HL-60 (cell line): ENCODE measurements around the gene BDKRB1.

Experiments used
- DNase-seq, 2 experiments: peaks; one replicate each; pipeline ENCODE4 v3.0.0-alpha.2; 2010 to 2020; ENCODE audit warnings: low read depth in 1 of 2, low spot score in 1 of 2
- H3K27ac ChIP-seq: fragments of 250-450 bp; sonication (Bioruptor Pico); replicated peaks from 2 replicates; pipeline ENCODE4 v1.5.1; 2020; ENCODE audit warnings: mild to moderate bottlenecking, moderate library complexity
- H3K27me3 ChIP-seq: fragments of 250-450 bp; sonication (Bioruptor Pico); 2 replicates; pipeline ENCODE4 v1.5.1; 2021; ENCODE audit warnings: mild to moderate bottlenecking, moderate library complexity; ENCODE audit not compliant: insufficient read depth, poor library complexity, severe bottlenecking
- H3K4me3 ChIP-seq: replicated peaks from 2 replicates; pipeline ENCODE4 v1.5.1; 2011; ENCODE audit warnings: mild to moderate bottlenecking, control low read depth, low read length; ENCODE audit not compliant: insufficient read depth
- GABPA ChIP-seq: IDR thresholded peaks from 2 replicates; pipeline ENCODE4 v1.6.1; 2012; ENCODE audit warnings: low read depth
- POLR2AphosphoS5 ChIP-seq: IDR thresholded peaks from 2 replicates; pipeline ENCODE4 v1.6.1; 2012; ENCODE audit warnings: low read depth
- SPI1 ChIP-seq: IDR thresholded peaks from 2 replicates; pipeline ENCODE4 v1.6.1; 2012; ENCODE audit warnings: low read depth, mild to moderate bottlenecking, borderline replicate concordance
- TF ChIP-seq, protein P1 (sequence below): IDR thresholded peaks from one replicate; pipeline ENCODE4 v1.5.1; 2011; ENCODE audit warnings: low read length, control low read depth, inconsistent platforms; ENCODE audit not compliant: insufficient read depth
- TF ChIP-seq, protein P2 (sequence below): IDR thresholded peaks from 2 replicates; pipeline ENCODE4 v1.6.1; 2012; ENCODE audit warnings: low read depth; ENCODE audit not compliant: insufficient replicate concordance

Gene BDKRB1

DNA sequence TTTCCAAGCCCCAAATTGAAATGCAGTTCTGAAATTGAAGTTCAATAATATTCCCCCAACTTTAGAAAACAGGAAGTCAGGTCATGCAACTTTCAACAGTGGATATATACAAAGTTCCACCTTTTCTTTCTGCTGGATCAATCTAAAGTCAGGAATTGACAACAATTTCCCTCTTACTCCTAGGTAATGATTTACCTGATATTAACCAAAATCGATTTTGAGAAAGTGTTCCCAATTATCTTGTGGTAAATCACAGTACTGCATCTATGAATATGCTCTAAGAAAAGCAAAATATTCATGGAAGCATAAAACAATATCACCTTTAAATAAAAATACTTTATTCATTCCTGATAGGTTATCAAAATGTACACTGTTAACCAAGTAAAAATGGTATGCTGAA is 28.4 kb downstream of the BDKRB1 start:
- H3K27me3 ChIP-seq, result no peaks in the 10 kb centered on the region
- TF ChIP-seq, protein P1, sequence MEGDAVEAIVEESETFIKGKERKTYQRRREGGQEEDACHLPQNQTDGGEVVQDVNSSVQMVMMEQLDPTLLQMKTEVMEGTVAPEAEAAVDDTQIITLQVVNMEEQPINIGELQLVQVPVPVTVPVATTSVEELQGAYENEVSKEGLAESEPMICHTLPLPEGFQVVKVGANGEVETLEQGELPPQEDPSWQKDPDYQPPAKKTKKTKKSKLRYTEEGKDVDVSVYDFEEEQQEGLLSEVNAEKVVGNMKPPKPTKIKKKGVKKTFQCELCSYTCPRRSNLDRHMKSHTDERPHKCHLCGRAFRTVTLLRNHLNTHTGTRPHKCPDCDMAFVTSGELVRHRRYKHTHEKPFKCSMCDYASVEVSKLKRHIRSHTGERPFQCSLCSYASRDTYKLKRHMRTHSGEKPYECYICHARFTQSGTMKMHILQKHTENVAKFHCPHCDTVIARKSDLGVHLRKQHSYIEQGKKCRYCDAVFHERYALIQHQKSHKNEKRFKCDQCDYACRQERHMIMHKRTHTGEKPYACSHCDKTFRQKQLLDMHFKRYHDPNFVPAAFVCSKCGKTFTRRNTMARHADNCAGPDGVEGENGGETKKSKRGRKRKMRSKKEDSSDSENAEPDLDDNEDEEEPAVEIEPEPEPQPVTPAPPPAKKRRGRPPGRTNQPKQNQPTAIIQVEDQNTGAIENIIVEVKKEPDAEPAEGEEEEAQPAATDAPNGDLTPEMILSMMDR, result no peak
- TF ChIP-seq SPI1, result peak; percentile 67
- TF ChIP-seq POLR2AphosphoS5, result no peak
- H3K27ac ChIP-seq, result no peak overlapping the region
- no peak overlapping the region for H3K4me3 ChIP-seq
- DNase-seq, result no peak

DNA sequence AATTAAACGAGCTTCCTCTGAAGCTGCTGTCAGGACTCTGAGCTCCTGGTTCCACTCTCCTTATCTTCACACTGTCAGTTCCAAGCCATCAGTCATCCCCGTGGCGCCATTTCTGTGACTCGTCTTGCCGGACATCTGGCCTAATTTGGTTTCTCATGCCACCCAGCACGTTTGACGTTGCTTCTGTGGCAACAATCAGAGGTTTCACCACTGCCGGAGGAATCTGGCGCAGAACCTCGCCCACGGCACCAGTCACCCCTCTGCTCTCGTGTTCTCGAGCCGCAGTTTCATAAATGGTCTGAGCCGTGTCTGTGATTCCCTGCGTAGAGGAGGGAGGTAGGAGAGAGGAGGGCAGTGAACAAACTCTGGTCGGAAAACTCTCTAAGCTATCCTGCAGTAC is 29.7 kb downstream of the BDKRB1 start:
- DNase-seq, result no peak
- TF ChIP-seq POLR2AphosphoS5 (no peak), SPI1 (no peak)
- TF ChIP-seq, protein P1, result no peak
- H3K4me3 ChIP-seq, result no peak overlapping the region
- no peak overlapping the region for H3K27ac ChIP-seq
- no peaks in the 10 kb centered on the region for H3K27me3 ChIP-seq

DNA sequence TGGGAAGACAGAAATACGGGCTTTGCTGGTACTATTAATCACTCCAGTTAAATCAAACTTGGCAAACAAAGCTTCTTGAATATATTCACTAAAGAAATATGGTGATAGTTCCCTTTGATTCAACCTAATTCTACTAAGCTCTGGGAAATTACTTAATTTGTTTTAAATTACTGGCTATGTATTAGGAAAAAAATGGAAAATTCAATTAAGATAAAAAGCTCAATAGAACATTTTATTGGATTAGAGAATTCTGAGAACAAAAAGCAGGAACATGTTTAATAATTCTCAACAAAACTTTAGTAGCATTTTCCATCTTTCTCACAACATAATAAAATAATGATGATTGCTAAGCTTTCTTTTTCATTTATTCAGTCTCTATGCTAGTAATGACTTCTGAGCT is 30.2 kb downstream of the BDKRB1 start:
- TF ChIP-seq POLR2AphosphoS5 (no peak), GABPA (no peak), SPI1 (no peak)
- TF ChIP-seq, protein P1, result no peak
- TF ChIP-seq, protein P2, sequence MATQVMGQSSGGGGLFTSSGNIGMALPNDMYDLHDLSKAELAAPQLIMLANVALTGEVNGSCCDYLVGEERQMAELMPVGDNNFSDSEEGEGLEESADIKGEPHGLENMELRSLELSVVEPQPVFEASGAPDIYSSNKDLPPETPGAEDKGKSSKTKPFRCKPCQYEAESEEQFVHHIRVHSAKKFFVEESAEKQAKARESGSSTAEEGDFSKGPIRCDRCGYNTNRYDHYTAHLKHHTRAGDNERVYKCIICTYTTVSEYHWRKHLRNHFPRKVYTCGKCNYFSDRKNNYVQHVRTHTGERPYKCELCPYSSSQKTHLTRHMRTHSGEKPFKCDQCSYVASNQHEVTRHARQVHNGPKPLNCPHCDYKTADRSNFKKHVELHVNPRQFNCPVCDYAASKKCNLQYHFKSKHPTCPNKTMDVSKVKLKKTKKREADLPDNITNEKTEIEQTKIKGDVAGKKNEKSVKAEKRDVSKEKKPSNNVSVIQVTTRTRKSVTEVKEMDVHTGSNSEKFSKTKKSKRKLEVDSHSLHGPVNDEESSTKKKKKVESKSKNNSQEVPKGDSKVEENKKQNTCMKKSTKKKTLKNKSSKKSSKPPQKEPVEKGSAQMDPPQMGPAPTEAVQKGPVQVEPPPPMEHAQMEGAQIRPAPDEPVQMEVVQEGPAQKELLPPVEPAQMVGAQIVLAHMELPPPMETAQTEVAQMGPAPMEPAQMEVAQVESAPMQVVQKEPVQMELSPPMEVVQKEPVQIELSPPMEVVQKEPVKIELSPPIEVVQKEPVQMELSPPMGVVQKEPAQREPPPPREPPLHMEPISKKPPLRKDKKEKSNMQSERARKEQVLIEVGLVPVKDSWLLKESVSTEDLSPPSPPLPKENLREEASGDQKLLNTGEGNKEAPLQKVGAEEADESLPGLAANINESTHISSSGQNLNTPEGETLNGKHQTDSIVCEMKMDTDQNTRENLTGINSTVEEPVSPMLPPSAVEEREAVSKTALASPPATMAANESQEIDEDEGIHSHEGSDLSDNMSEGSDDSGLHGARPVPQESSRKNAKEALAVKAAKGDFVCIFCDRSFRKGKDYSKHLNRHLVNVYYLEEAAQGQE, result no peak
- no peak overlapping the region for H3K27ac ChIP-seq
- no peaks in the 10 kb centered on the region for H3K27me3 ChIP-seq
- no peak for DNase-seq
- no peak overlapping the region for H3K4me3 ChIP-seq

DNA sequence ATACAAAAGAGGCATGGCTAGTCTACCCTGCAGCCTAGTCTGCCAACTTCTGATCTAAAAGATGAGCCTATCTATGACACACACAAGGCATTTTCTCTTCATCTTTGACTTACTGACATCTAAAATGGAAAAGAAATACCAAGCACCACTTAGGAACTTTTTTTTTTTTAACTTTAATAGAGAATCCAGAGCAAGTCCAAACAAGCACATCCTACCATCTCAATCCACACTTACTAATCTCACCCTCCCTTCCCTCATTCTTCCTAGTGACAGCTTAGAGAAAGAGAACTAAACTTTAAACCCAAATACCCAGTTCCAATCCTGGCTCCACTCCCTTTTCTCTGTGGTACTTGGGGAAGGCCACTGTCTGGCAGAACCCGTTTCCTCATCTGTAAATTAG is 31.8 kb downstream of the BDKRB1 start:
- no peaks in the 10 kb centered on the region for H3K27me3 ChIP-seq
- H3K4me3 ChIP-seq, result no peak overlapping the region
- TF ChIP-seq POLR2AphosphoS5 (no peak), GABPA (no peak), SPI1 (no peak)
- TF ChIP-seq, protein P1, result no peak
- TF ChIP-seq, protein P2, result no peak
- no peak for DNase-seq
- H3K27ac ChIP-seq, result no peak overlapping the region
